GM21367 (cell line): ENCODE results near the gene CBLN4.

Source experiments
- ATAC-seq: cut with Tn5 transposase; IDR thresholded peaks from one replicate; pipeline ENCODE4 v1.9.1; 2021; ENCODE audit not compliant: unreplicated experiment

Gene CBLN4

DNA sequence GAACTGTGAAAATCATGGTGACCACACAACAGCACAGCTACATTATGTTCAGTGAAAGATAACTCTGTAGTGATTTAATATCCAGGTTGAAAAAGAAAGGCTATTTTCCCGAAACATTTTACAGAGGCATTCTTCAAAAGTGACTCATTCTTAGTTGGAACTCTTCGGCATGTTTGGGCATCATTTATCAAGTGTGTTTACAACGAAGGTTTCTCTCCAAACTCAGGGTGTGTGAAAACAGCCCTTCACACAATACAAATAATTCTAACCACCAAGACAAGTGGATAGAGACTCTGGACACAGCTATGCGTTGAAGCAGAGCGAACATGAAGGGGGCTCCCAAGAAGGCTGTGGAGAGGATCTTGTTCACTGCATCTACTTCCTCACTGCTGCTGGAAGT is 57.6 kb downstream of the CBLN4 start:
- ATAC-seq = no peak
